ENCODE measurements around the gene NOL7.

NOL7 gene

GRCh38 chr6:13576017-13576416 lies 39.1 kb upstream of the NOL7 start:
- Histone ChIP-seq H3K27ac (peak overlapping the region; percentile 93), H3K4me1 (ENCODE audit: control insufficient read depth in 1 of 2, insufficient read depth in 1 of 2, low read depth in 1 of 2, low read length in 1 of 2) (peaks cover 44% of the 10 kb centered on the region in 2 experiments), H3K36me3 (no peaks in the 10 kb centered on the region), H3K9me3 (no peaks in the 10 kb centered on the region), H3K27me3 (no peaks in the 10 kb centered on the region), H3K4me3 (ENCODE audit: low read depth in 1 of 2, low read length in 1 of 2) (no peak overlapping the region)
- TF ChIP-seq, protein P1, sequence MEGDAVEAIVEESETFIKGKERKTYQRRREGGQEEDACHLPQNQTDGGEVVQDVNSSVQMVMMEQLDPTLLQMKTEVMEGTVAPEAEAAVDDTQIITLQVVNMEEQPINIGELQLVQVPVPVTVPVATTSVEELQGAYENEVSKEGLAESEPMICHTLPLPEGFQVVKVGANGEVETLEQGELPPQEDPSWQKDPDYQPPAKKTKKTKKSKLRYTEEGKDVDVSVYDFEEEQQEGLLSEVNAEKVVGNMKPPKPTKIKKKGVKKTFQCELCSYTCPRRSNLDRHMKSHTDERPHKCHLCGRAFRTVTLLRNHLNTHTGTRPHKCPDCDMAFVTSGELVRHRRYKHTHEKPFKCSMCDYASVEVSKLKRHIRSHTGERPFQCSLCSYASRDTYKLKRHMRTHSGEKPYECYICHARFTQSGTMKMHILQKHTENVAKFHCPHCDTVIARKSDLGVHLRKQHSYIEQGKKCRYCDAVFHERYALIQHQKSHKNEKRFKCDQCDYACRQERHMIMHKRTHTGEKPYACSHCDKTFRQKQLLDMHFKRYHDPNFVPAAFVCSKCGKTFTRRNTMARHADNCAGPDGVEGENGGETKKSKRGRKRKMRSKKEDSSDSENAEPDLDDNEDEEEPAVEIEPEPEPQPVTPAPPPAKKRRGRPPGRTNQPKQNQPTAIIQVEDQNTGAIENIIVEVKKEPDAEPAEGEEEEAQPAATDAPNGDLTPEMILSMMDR (IDR thresholded peaks at IDR 0.05): no peak

DNA sequence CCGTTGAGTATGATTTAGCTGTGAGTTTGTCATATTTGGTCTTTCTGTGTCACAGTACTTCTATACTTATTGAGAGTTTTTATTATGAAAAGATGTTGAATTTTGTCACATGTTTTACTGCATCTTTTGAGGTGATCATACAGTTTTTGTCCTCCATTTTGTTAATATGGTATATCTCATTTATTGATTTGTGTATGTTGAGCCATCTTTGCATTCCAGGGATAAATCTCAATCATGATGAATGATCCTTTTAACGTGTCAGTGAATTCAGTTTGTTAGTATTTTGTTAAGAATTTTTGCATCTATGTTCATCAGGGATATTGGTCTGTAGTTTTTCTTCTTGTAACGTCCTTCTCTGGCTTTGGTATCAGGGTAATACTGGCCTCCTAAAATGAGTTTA lies 37.2 kb upstream of the NOL7 start:
- Histone ChIP-seq H3K36me3 (no peaks in the 10 kb centered on the region), H3K27me3 (no peaks in the 10 kb centered on the region), H3K4me3 (ENCODE audit: low read depth in 1 of 2, low read length in 1 of 2) (no peak overlapping the region), H3K9me3 (no peaks in the 10 kb centered on the region), H3K27ac (no peak overlapping the region), H3K4me1 (ENCODE audit: control insufficient read depth in 1 of 2, insufficient read depth in 1 of 2, low read depth in 1 of 2, low read length in 1 of 2) (peaks cover 63% of the 10 kb centered on the region in 2 experiments)
- TF ChIP-seq, protein P1 (IDR thresholded peaks at IDR 0.05): no peak

DNA sequence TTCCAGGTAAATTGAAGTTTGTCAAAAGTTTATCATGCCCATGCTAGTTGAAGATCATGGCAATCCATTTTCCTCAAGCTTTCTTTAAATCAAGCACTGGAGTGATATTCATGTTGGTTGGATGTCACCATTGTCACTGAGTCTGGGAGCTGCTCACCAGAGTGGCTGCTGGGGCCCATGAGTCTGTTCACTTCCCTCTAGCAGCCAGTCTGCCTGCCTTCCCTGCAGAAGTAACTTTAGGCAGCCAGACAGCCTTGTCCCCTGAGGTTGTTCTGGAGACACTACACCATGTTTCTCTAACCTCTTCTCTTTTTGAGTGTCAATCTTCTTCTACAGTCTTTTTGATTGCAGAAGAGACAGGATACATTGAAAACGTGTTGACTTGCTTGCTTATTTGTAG lies 35.2 kb upstream of the NOL7 start:
- peaks cover 54% of the 10 kb centered on the region in 2 experiments for H3K4me1 ChIP-seq (ENCODE audit: control insufficient read depth in 1 of 2, insufficient read depth in 1 of 2, low read depth in 1 of 2, low read length in 1 of 2)
- TF ChIP-seq, protein P1 (IDR thresholded peaks at IDR 0.05): no peak
- no peaks in the 10 kb centered on the region for H3K36me3 ChIP-seq
- H3K4me3 ChIP-seq (ENCODE audit: low read depth in 1 of 2, low read length in 1 of 2): no peak overlapping the region
- H3K27ac ChIP-seq: peak overlapping the region; percentile 78
- no peaks in the 10 kb centered on the region for H3K9me3 ChIP-seq
- no peaks in the 10 kb centered on the region for H3K27me3 ChIP-seq

DNA sequence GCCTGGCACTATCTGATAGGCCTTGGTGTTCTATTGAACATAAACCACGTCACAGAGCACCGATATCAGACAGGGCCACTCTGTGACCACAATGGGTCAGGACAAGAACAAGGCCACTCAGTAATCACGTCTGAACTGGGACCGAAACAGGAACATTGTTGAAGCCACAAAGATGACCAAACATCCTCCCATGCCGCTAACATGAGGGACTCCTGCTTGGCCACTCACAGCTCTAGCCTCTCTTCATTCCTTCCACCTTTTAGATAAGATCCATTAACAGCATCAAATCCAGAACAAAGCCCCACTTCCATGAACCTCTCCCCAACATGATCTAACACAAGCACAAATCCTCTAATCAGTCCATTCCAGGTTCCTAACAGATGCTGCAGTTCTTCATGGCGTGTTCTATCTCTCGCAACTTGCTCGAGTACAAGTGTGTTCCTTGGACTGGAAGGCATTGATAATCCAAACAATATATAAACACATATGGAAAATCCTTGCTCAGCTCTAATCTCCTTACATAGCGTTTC lies 33.4 kb upstream of the NOL7 start:
- TF ChIP-seq, protein P1 (IDR thresholded peaks at IDR 0.05): no peak
- Histone ChIP-seq H3K27me3 (no peaks in the 10 kb centered on the region), H3K4me1 (ENCODE audit: control insufficient read depth in 1 of 2, insufficient read depth in 1 of 2, low read depth in 1 of 2, low read length in 1 of 2) (peaks cover 40 to 42% of the 10 kb centered on the region in 2 experiments), H3K4me3 (ENCODE audit: low read depth in 1 of 2, low read length in 1 of 2) (peak overlapping the region; percentile 19 to 27), H3K9me3 (no peaks in the 10 kb centered on the region), H3K36me3 (peaks cover under 1% of the 10 kb centered on the region), H3K27ac (peak overlapping the region; percentile 78)

DNA sequence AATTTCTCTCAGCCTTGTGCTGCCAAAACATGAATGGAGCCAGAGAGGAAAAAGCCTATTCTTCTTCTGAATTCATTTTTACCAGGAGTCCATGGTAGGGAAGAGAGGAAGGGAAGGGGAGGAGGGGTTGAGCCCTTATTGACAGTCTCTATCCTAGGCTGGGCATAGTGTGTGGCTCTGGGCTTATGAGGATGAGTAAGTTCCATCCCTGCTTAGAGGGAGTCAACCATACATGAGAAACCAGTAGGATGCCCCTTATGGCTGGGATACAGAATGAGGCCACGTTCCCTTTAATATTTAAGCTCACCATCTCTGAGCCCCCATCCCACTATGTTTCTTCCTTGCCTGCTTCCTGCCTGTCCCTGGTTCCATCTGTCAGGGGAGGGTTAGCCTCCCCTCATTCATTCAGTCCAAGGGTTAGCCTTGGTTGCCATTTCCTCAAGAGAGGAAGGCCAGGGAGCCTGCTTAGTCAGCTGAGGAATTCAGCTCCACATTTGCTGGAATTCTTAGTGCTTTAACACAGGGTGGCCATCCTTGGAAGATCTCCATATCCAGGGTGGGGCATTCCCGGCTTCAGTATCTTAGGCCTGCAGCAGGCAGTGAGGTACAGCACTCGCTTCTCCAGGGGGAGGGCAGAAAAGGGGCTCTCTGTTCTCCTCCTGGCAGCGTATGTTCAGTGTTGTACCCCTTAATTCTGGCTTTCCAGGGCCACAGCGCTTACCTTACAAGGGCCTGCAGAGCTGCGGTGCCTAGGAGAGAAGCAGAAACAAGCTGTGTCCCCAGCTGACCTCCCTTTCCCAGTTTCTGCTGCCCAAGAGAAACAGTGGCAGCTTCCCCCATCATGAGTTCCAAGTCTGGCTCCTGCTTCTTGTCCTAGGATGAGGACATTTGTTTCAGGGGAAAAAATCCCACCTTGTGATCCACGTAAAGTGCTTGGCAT lies 28.3 kb upstream of the NOL7 start:
- H3K36me3 ChIP-seq: peaks cover 40% of the 10 kb centered on the region
- H3K27ac ChIP-seq: no peak overlapping the region
- TF ChIP-seq, protein P1 (IDR thresholded peaks at IDR 0.05): no peak
- no peaks in the 10 kb centered on the region for H3K27me3 ChIP-seq
- peaks cover 11 to 16% of the 10 kb centered on the region in 2 experiments for H3K4me1 ChIP-seq (ENCODE audit: control insufficient read depth in 1 of 2, insufficient read depth in 1 of 2, low read depth in 1 of 2, low read length in 1 of 2)
- H3K9me3 ChIP-seq: no peaks in the 10 kb centered on the region
- no peak overlapping the region for H3K4me3 ChIP-seq (ENCODE audit: low read depth in 1 of 2, low read length in 1 of 2)

Measured in neutrophil (primary cell).